GM12878 (cell line): ENCODE data around the gene SLC9C1. TPM values are rescaled to one million over a fixed set of nuclear protein-coding genes. Genes with fewer than 3 reads are reported as not detected.

Experiments used
- CHD1 ChIP-seq: IDR thresholded peaks from 2 replicates; pipeline ENCODE4 v1.6.1; 2012; ENCODE audit warnings: low read depth, low read length, improper control_type of control experiment
- EED ChIP-seq: sonication (generic); IDR thresholded peaks from 2 replicates; pipeline ENCODE4 v1.6.1; 2016; ENCODE audit warnings: antibody characterized with exemption, low read depth
- EGR1 ChIP-seq, 2 experiments: IDR thresholded peaks; 1 replicate in 1 of 2; 2 replicates in 1 of 2; pipeline ENCODE4 v1.6.1; 2011 to 2012; ENCODE audit warnings: low read depth in 2 of 2, low read length in 2 of 2, borderline replicate concordance in 1 of 2, mild to moderate bottlenecking in 1 of 2, moderate library complexity in 1 of 2
- KAT2A ChIP-seq: conservative IDR thresholded peaks from 2 replicates; pipeline ENCODE4 v1.6.1; 2011; ENCODE audit warnings: low read depth, low read length; ENCODE audit not compliant: control insufficient read depth
- SPI1 ChIP-seq: IDR thresholded peaks from 2 replicates; pipeline ENCODE4 v1.6.1; 2011; ENCODE audit warnings: low read depth, mild to moderate bottlenecking, low read length, moderate library complexity, borderline replicate concordance; ENCODE audit not compliant: insufficient read depth
- SUZ12 ChIP-seq: fragments of 200-600 bp; sonication (generic); IDR thresholded peaks from one replicate; pipeline ENCODE4 v1.6.1; 2018; ENCODE audit warnings: antibody characterized with exemption, mild to moderate bottlenecking; ENCODE audit not compliant: unreplicated experiment
- polyA plus RNA-seq, 11 experiments: library from polyadenylated mRNA; depleted of rRNA in 4 of 11; unstranded in 6 of 11; stranded (reverse) in 5 of 11; fragments of >200 nt; fragmentation: Nextera tagmentation in 4 of 11; fragmentation: Illumina TruSeq in 1 of 11; extraction: Ambion mirVana in 4 of 11; extraction: Trizol in 1 of 11; gene quantifications; 1 replicate in 1 of 11; 2 replicates in 10 of 11; pipeline versions ENCODE4 v1.2.1 to v1.2.3, GENCODE V29; 2011 to 2016; ENCODE audit warnings: inconsistent platforms in 2 of 11, missing spikeins in 2 of 11, low read depth in 1 of 11
- total RNA-seq, 4 experiments: library from RNA; depleted of rRNA in 3 of 4; stranded (reverse); fragments of >200 nt in 3 of 4; fragmentation: Illumina TruSeq in 1 of 4; extraction: Trizol in 1 of 4; gene quantifications; 2 replicates each; pipeline versions ENCODE4 v1.2.1 to v1.2.3, GENCODE V29; 2013 to 2021
- TF ChIP-seq, protein P1 (sequence below): fragments of 450-650 bp; IDR thresholded peaks from 2 replicates; pipeline ENCODE4 v1.6.1; 2017; ENCODE audit warnings: antibody characterized with exemption, mild to moderate bottlenecking, moderate library complexity
- TF ChIP-seq, protein P2 (sequence below): fragments of 450-650 bp; IDR thresholded peaks from 2 replicates; pipeline ENCODE4 v1.6.1; 2014; ENCODE audit warnings: mild to moderate bottlenecking
- TF ChIP-seq, protein P3 (sequence below): fragments of 450-650 bp; IDR thresholded peaks from 2 replicates; pipeline ENCODE4 v1.6.1; 2017; ENCODE audit warnings: low read depth, mild to moderate bottlenecking, moderate library complexity
- TF ChIP-seq, protein P4 (sequence below): IDR thresholded peaks from 2 replicates; pipeline ENCODE4 v1.6.1; 2012; ENCODE audit warnings: low read depth, low read length, improper control_type of control experiment
- TF ChIP-seq, protein P5 (sequence below): IDR thresholded peaks from 2 replicates; pipeline ENCODE4 v1.6.1; 2012; ENCODE audit warnings: low read depth, low read length, improper control_type of control experiment

Gene SLC9C1
- total and polyA plus RNA-seq, 10 of the 15 experiments (the other 5 are each of a cell fraction or from before 2014, with no cell fraction given): not detected

DNA sequence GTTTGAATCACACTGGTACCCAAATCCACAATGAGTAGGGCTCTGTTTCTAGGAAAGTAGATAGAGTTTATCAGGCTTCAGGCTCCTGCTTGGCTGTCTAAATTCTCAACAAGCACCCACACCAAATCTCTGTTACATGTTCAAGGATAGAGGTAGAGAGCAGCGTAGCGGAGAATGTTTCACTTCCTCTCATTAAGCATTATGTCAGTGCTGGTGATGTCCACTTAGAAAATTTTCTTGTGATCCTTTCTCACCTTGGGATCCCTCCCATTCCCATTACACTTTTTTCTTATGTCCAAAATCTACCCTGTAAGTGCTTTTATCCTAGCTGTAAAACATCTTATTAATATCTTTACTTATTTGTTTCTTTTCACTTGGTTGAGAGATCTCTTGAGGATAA is 126.3 kb downstream of the SLC9C1 start (continued):
- TF ChIP-seq EGR1 (IDR thresholded peaks at IDR 0.05; ENCODE audit: borderline replicate concordance in 1 of 2, low read depth in 2 of 2, low read length in 2 of 2) (no peak), EED (0 out of 2 replicates have a peak, but pooled peaks have one; percentile 38), SPI1 (peak; percentile 99), KAT2A (no peak), CHD1 (no peak), SUZ12 (no peak)
- TF ChIP-seq, protein P1, sequence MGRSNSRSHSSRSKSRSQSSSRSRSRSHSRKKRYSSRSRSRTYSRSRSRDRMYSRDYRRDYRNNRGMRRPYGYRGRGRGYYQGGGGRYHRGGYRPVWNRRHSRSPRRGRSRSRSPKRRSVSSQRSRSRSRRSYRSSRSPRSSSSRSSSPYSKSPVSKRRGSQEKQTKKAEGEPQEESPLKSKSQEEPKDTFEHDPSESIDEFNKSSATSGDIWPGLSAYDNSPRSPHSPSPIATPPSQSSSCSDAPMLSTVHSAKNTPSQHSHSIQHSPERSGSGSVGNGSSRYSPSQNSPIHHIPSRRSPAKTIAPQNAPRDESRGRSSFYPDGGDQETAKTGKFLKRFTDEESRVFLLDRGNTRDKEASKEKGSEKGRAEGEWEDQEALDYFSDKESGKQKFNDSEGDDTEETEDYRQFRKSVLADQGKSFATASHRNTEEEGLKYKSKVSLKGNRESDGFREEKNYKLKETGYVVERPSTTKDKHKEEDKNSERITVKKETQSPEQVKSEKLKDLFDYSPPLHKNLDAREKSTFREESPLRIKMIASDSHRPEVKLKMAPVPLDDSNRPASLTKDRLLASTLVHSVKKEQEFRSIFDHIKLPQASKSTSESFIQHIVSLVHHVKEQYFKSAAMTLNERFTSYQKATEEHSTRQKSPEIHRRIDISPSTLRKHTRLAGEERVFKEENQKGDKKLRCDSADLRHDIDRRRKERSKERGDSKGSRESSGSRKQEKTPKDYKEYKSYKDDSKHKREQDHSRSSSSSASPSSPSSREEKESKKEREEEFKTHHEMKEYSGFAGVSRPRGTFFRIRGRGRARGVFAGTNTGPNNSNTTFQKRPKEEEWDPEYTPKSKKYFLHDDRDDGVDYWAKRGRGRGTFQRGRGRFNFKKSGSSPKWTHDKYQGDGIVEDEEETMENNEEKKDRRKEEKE: no peak
- TF ChIP-seq, protein P2, sequence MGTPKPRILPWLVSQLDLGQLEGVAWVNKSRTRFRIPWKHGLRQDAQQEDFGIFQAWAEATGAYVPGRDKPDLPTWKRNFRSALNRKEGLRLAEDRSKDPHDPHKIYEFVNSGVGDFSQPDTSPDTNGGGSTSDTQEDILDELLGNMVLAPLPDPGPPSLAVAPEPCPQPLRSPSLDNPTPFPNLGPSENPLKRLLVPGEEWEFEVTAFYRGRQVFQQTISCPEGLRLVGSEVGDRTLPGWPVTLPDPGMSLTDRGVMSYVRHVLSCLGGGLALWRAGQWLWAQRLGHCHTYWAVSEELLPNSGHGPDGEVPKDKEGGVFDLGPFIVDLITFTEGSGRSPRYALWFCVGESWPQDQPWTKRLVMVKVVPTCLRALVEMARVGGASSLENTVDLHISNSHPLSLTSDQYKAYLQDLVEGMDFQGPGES: no peak
- TF ChIP-seq, protein P3, sequence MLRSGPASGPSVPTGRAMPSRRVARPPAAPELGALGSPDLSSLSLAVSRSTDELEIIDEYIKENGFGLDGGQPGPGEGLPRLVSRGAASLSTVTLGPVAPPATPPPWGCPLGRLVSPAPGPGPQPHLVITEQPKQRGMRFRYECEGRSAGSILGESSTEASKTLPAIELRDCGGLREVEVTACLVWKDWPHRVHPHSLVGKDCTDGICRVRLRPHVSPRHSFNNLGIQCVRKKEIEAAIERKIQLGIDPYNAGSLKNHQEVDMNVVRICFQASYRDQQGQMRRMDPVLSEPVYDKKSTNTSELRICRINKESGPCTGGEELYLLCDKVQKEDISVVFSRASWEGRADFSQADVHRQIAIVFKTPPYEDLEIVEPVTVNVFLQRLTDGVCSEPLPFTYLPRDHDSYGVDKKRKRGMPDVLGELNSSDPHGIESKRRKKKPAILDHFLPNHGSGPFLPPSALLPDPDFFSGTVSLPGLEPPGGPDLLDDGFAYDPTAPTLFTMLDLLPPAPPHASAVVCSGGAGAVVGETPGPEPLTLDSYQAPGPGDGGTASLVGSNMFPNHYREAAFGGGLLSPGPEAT: peak; percentile 47
- TF ChIP-seq, protein P4, sequence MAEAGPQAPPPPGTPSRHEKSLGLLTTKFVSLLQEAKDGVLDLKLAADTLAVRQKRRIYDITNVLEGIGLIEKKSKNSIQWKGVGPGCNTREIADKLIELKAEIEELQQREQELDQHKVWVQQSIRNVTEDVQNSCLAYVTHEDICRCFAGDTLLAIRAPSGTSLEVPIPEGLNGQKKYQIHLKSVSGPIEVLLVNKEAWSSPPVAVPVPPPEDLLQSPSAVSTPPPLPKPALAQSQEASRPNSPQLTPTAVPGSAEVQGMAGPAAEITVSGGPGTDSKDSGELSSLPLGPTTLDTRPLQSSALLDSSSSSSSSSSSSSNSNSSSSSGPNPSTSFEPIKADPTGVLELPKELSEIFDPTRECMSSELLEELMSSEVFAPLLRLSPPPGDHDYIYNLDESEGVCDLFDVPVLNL: no peak
- TF ChIP-seq, protein P5, sequence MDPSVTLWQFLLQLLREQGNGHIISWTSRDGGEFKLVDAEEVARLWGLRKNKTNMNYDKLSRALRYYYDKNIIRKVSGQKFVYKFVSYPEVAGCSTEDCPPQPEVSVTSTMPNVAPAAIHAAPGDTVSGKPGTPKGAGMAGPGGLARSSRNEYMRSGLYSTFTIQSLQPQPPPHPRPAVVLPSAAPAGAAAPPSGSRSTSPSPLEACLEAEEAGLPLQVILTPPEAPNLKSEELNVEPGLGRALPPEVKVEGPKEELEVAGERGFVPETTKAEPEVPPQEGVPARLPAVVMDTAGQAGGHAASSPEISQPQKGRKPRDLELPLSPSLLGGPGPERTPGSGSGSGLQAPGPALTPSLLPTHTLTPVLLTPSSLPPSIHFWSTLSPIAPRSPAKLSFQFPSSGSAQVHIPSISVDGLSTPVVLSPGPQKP: no peak
